ENCODE data around the gene PDGFRB.

Gene PDGFRB

GRCh38 chr5:150155258-150156026 lies at the start of gene PDGFRB:
PDGFRB (minus strand) TSS chr5:150155845; CDS start chr5:150137047, 18,798 bp downstream.
- DNase-seq (ENCODE audit: extremely low read depth, low read depth): peak; percentile 93
- TF ChIP-seq CTCF (IDR thresholded peaks at IDR 0.05; ENCODE audit: low read depth, low read length): no peak; the same call in none of the 2 replicates

- no peak for TF ChIP-seq CTCF (IDR thresholded peaks at IDR 0.05; ENCODE audit: low read depth, low read length)
Observed at GRCh38 chr5:150204590-150204960, 48.9 kb upstream of the PDGFRB start.

GRCh38 chr5:150203832-150204589 lies 48.4 kb upstream of the PDGFRB start:
- TF ChIP-seq CTCF (IDR thresholded peaks at IDR 0.05; ENCODE audit: low read depth, low read length): no peak
- DNase-seq (ENCODE audit: extremely low read depth, low read depth): no peak

More at GRCh38 chr5:150204590-150204960, 48.9 kb upstream of the PDGFRB start:
- DNase-seq (ENCODE audit: extremely low read depth, low read depth): no peak

GRCh38 chr5:150202501-150202900 lies 46.9 kb upstream of the PDGFRB start:
- DNase-seq (ENCODE audit: extremely low read depth, low read depth): no peak
- TF ChIP-seq CTCF (IDR thresholded peaks at IDR 0.05; ENCODE audit: low read depth, low read length): no peak

- TF ChIP-seq CTCF (IDR thresholded peaks at IDR 0.05; ENCODE audit: low read depth, low read length): no peak
- DNase-seq (ENCODE audit: extremely low read depth, low read depth): no peak
Observed at GRCh38 chr5:150197476-150197875, 41.8 kb upstream of the PDGFRB start.

GRCh38 chr5:150196986-150197385 lies 41.3 kb upstream of the PDGFRB start:
- no peak for DNase-seq (ENCODE audit: extremely low read depth, low read depth)
- TF ChIP-seq CTCF (IDR thresholded peaks at IDR 0.05; ENCODE audit: low read depth, low read length): no peak

- DNase-seq (ENCODE audit: extremely low read depth, low read depth): no peak
- no peak for TF ChIP-seq CTCF (IDR thresholded peaks at IDR 0.05; ENCODE audit: low read depth, low read length)
Observed at GRCh38 chr5:150196514-150196913, 40.9 kb upstream of the PDGFRB start.

All from AG09319 (cell line).